Measurements from ENCODE around the gene NAV1.

DNA sequence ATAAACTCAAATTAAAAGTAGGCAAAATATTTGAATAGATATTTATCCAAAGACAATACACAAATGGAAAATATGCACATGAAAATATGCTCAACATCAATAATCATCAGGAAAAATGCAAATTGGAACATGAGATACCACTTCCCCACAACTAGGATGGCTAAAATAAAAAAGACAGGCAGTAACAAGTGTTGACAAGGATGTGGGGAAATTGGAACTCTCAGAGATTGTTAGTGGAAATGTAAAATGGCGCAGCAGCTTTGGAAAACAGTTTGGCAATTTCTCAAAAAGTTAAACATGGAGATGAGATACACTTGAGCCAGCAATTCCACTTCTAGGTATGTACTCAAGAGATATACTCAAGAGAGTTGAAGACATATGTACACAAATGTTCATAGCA lies 48.8 kb downstream of the NAV1 start:
- TF ChIP-seq PAX5 (IDR thresholded peaks at IDR 0.05; ENCODE audit: insufficient read depth, low read length, severe bottlenecking) (no peak), POLR2A (IDR thresholded peaks at IDR 0.05; ENCODE audit: low read depth, low read length) (no peak), TAF1 (IDR thresholded peaks at IDR 0.05; ENCODE audit: low read depth, low read length) (no peak), POU2F2 (IDR thresholded peaks at IDR 0.05; ENCODE audit: low read depth, low read length) (no peak)

Measured in GM12891 (cell line).